Activated naive CD4-positive, alpha-beta T cell treated with anti-CD3 and anti-CD28 coated beads, Interleukin-2, amount 50 U/mL, for 24 hours (primary cell): ENCODE data around the gene ARHGEF17.

ENCODE experiments used
- H3K27ac Mint-ChIP-seq: one replicate; pipeline ENCODE4 v1.8.0; 2021; ENCODE audit warnings: mild to moderate bottlenecking, mixed read lengths
- H3K27me3 Mint-ChIP-seq: one replicate; pipeline ENCODE4 v1.8.0; 2021; ENCODE audit warnings: mixed read lengths
- H3K36me3 Mint-ChIP-seq: one replicate; pipeline ENCODE4 v1.8.0; 2021; ENCODE audit warnings: mixed read lengths
- H3K4me1 Mint-ChIP-seq: one replicate; pipeline ENCODE4 v1.8.0; 2021; ENCODE audit warnings: mixed read lengths
- H3K4me3 Mint-ChIP-seq: one replicate; pipeline ENCODE4 v1.8.0; 2021; ENCODE audit warnings: mild to moderate bottlenecking, mixed read lengths
- H3K9me3 Mint-ChIP-seq: one replicate; pipeline ENCODE4 v1.8.0; 2021; ENCODE audit warnings: mixed read lengths

ARHGEF17 gene

DNA sequence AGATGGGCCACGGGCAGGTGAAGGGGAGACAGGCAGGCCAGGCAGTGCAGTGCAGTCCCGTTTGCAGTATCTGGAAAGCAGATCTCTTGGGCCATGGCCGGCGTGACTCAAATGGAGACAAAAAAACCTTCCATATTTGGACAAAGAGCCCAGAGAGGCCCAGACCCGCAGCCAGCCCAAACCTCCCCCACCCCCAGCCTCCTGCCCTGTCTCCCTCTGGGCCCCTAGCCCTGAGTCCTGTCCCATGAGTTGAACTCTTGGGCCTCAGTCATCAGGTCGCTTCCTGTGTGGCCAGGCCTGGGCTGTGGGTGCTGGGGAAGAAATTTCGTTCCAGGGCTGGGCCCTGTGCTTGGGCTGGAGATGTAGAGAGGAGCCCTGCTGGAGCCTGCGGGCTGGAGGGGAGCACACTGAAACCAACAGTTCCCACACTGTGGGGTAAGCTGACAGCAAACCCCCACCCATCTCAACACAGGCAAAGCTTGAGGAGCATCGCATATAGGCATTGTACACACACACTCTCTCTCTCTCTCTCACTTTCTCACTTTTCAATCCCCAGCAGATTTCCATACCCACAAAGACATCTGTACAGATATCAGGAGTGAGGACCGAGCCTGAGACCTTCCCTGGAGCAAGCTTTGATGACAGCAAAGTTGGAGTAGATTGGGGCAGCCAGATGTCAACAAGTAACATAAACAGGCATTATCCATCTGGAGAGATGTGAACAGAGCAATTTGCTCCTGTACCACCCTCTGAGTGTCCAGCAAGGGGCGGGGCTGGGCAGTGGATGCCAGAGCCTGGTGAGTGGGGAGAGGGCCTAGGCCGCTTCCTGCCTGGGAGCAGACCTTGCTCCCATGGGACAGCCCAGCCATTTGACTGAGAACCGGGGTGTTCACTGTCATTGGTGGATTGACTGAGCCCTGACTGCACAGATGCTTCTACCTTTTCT, 17.2 kb downstream of the ARHGEF17 start:
- Mint-ChIP-seq H3K36me3 (no peaks in the 10 kb centered on the region), H3K9me3 (no peaks in the 10 kb centered on the region), H3K27me3 (no peaks in the 10 kb centered on the region), H3K4me3 (no peak overlapping the region), H3K27ac (no peak overlapping the region), H3K4me1 (peaks cover 9% of the 10 kb centered on the region)

DNA sequence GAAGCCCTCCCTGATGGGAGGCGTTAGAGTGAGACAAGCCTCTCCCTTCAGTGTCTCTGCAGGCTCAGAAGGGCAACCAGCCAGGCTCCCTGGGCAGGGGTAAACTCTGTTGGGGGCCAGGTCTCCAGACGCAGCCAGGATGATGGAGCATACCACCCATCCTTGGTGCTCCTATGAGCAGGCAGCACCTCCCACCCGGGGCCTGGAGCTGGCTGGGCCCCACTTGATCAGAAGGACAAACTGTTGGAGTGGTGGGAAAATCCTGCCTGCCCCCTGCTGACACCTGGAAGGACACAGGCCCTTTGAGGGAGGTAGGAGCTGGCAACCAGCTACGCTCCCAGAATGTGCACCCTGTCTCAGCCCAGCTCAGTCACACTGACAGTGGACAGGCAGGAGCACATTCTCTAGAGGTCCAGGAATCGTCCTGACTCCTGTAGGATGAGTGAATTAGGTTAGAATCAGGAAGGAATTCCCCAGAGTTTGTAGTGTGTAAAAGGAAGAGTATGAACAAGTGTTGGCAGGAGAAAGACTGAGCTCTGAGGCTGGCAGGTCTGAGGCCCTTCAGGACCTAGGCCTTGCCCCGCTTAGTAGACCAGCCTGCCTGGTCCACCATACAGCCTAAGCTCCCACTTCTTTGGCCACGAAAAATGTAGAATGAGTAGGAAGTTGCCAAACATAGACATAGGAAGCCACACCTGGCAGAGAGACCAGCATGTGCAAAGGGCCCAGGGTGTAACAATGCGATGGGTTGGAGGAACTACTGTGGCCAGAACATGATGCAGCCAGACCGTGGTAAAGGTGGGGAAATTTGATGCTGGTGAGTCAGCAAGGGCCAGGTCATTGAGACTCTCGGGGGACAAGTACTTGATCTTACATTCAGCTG, 19.1 kb downstream of the ARHGEF17 start:
- H3K4me3 Mint-ChIP-seq, result no peak overlapping the region
- no peak overlapping the region for H3K27ac Mint-ChIP-seq
- no peaks in the 10 kb centered on the region for H3K9me3 Mint-ChIP-seq
- H3K27me3 Mint-ChIP-seq, result no peaks in the 10 kb centered on the region
- no peaks in the 10 kb centered on the region for H3K36me3 Mint-ChIP-seq
- H3K4me1 Mint-ChIP-seq, result peaks cover 2% of the 10 kb centered on the region

DNA sequence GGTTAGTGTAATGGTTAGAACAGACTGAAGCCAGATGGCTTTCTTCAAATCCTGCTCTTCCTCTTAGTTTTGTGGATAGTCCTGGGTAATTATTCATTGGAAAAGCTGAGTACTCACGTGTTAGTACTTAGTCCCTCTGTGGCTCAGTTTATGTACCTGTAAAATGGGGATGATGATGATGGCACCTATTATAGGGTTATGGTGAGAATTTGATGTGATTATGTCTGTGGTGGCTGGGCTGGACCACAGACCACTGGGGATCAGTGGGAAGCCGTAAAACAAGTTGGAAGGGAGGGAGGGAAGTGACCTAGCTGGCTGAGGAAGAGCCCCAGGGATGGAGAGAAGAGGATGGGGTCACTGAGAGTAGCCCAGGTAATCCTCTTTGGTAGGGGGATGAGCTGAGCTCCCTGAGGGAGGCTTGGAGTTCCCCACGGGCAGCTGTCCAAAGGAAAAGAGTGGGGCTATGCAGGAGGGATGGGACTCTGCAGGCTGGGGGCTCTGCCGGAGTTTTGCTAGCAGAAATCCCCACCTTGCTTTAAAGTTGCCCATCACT, 19.8 kb downstream of the ARHGEF17 start:
- Mint-ChIP-seq H3K27ac (no peak overlapping the region), H3K4me1 (no peaks in the 10 kb centered on the region), H3K4me3 (no peak overlapping the region), H3K9me3 (no peaks in the 10 kb centered on the region), H3K36me3 (no peaks in the 10 kb centered on the region), H3K27me3 (no peaks in the 10 kb centered on the region)

DNA sequence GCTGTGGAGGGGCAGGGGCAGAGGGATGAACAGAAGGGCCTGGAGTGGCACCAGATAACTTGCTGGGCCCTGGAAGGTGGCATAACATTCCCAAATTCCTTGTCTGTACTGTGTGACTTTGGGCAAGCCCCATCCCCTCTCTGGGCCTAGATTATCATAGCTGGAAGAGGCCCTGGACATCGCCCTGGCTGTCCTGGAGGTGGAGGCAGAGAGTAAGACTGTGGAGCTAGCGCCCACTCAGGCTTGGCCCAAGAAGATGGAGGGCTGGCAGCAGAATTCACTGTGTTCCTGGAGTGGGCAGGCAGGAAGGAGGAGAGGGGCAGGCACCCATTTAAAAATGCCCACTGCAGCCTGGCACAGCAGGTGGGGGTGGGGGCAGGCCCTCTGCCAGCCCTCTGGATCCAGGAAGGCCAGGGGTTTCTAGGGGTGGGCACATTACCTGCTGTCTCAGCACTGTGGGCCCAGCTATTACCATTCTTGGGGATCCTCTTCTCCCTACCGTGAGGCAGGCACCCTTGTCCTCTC, 22.6 kb downstream of the ARHGEF17 start:
- no peaks in the 10 kb centered on the region for H3K27me3 Mint-ChIP-seq
- H3K4me3 Mint-ChIP-seq, result no peak overlapping the region
- no peaks in the 10 kb centered on the region for H3K36me3 Mint-ChIP-seq
- no peaks in the 10 kb centered on the region for H3K4me1 Mint-ChIP-seq
- H3K9me3 Mint-ChIP-seq, result no peaks in the 10 kb centered on the region
- no peak overlapping the region for H3K27ac Mint-ChIP-seq

DNA sequence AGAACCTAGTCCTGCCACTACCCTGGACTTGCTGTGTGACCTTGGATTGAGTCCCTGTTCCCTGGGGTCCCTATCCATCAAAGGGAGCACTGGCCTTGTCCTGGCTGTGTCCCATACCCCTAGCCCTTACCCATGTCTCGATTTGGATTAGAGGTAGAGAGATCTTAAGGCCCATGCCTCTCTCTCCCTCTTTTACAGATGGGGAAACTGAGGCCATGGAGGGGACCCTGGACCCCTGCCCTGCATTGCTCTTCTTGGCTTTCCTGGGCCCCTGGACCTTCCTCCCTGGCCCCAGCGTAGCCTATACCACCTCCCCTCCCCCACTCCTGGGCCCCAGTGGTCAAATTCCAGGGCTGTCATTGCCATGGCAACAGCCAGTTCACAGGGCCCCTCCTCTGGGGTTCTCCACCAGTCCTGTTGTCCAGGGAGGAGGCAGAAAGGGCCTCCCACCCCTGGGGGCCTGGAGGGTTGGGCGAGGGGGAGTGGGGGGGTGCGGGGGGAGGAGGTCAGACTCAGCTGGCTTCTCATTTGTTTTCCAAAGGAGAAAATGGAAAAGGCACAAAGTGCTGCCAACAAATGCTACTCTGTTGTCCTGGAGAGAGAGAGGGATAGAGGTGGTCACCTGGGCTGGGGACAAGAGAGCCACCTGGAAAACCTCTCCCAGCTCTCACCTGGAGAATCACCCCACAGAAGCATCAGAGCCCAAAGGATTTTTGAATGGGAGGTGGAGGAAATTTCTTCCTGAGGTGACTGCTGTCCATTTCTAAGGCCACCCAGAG, 23.3 kb downstream of the ARHGEF17 start:
- no peak overlapping the region for H3K4me3 Mint-ChIP-seq
- no peaks in the 10 kb centered on the region for H3K9me3 Mint-ChIP-seq
- no peaks in the 10 kb centered on the region for H3K27me3 Mint-ChIP-seq
- H3K27ac Mint-ChIP-seq, result no peak overlapping the region
- H3K36me3 Mint-ChIP-seq, result no peaks in the 10 kb centered on the region
- H3K4me1 Mint-ChIP-seq, result no peaks in the 10 kb centered on the region

DNA sequence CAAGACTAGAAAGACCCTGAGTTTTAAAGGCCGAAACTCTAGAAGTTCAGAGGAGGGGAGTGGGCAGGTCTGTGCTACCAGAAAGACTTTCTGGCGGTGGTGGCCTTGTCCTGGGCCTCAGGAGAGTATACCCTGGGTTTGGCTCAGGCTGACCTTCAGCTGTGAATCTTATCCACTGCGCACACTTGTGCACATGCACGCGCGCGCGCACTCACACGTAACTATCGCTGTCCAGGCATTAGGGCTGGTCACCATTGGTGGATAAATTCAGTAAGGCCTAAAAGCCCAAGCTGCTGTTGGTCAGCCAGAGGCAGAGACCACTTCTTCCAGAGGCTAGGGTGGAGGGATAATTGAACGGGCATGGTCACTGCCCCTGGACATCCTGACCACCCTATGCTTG, 25.1 kb downstream of the ARHGEF17 start:
- H3K27me3 Mint-ChIP-seq, result no peaks in the 10 kb centered on the region
- H3K4me3 Mint-ChIP-seq, result no peak overlapping the region
- H3K27ac Mint-ChIP-seq, result no peak overlapping the region
- no peaks in the 10 kb centered on the region for H3K36me3 Mint-ChIP-seq
- H3K4me1 Mint-ChIP-seq, result no peaks in the 10 kb centered on the region
- H3K9me3 Mint-ChIP-seq, result no peaks in the 10 kb centered on the region

DNA sequence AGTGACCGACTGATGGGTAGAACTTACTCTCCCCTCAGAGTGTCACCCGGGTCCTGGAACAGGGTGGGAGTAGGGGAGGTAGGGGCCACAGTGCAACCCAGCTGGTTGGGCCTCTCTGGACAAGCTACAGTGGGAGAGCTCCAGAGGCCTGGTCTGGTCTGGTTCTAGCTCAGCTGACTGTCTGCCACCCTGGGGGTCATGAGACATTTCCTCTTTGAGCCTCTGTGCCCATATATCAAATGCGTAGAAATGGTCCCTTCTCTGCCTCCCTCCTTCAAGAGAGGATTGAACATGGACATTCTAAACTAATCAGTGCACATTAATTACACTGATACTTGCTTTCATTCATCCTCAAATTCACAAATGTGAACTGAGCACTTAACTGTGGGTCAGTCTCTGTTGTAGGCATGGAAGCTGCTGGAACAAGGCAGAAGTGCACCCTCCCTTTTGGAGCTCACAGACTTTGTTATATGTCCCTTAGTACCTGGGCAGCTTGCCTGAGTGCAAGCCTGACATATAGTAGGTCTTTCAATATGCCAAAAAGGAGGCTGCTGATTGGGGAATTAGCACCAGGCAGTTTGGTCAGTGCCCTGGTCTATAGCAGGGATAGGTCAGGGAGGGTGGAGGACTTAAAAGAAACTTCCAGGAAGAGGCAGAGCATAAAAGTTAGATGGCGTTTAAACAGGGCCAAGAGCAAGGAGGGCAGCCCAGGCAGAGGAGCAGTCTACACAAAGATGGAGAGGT, 25.7 kb downstream of the ARHGEF17 start:
- Mint-ChIP-seq H3K36me3 (no peaks in the 10 kb centered on the region), H3K27ac (no peak overlapping the region), H3K4me1 (no peaks in the 10 kb centered on the region), H3K27me3 (no peaks in the 10 kb centered on the region), H3K9me3 (no peaks in the 10 kb centered on the region), H3K4me3 (no peak overlapping the region)

DNA sequence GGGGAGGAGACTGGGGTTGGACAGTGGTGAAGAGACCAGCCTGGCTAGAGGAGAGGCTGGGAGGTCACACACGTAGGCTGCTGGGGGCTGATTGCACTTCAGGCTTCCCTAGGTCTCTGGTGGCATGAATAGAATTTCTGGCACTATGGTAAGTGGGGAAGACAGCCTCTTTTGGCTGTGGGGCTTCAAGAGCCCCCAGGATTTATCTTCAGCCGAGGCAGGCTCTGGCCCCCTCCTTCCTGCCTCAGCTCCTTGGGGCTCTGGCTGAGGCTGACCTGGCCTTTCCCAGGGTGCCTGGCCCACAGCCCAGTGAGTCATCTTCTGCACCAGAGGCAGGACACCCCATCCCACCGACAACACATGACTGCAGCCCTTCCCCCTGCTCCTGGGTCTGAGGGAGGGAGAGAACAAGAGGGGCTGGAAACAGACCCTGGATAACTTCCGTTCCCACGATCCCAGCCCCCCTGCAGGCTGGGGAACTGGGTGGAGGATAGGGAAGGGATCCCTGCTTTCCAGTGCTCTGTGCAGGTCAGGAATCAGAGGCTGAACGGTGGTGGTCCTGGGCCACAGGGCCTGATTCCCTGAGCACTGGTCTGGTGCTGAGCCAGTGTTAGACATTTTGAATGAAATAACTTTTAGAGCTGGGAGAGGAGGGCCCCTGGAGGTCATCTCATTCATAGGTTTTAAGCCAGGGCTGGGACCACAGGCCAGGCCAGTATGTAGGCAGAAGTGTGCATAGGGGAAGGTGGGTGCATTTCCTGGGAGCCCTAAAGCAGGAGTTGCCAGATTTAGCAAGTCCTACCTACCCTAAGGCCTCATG, 26.5 kb downstream of the ARHGEF17 start:
- H3K27me3 Mint-ChIP-seq, result no peaks in the 10 kb centered on the region
- no peak overlapping the region for H3K27ac Mint-ChIP-seq
- no peaks in the 10 kb centered on the region for H3K4me1 Mint-ChIP-seq
- H3K4me3 Mint-ChIP-seq, result no peak overlapping the region
- no peaks in the 10 kb centered on the region for H3K9me3 Mint-ChIP-seq
- H3K36me3 Mint-ChIP-seq, result no peaks in the 10 kb centered on the region

DNA sequence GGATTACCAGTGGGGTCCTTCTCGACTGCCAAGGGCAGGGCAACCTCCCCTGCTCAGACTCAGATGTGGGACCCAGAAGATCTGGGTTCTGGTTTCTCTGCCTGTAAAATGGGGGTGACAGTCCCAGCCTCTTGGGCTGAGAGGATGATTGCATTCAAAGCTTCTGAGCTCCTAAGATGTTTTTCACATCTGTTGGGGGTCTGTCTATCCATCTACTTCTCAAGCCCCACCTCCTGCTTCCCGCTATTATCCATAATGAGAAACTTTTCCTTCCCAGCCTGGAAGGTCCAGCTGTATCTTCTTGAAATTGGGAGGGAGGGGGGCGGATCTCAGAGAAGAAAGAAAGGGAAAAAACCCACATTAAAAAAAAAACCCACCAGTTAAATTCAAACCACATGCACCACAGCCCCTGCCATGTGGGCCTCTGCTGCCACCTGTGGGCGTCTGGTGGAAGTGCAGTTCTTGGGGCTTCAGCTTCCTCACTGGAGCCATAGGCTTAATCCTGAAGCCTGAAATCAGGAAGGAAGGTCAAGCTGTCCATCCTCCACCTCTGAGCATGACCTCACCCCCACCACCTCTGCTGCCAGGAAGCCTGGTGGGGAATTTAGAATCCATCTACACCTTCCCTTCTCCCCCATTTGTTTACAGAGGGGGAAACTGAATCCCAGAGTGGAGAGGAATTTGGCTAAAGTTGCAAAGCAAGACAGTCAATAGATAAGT, 27.3 kb downstream of the ARHGEF17 start:
- H3K9me3 Mint-ChIP-seq, result no peaks in the 10 kb centered on the region
- no peaks in the 10 kb centered on the region for H3K36me3 Mint-ChIP-seq
- H3K27me3 Mint-ChIP-seq, result no peaks in the 10 kb centered on the region
- no peaks in the 10 kb centered on the region for H3K4me1 Mint-ChIP-seq
- no peak overlapping the region for H3K27ac Mint-ChIP-seq
- no peak overlapping the region for H3K4me3 Mint-ChIP-seq

DNA sequence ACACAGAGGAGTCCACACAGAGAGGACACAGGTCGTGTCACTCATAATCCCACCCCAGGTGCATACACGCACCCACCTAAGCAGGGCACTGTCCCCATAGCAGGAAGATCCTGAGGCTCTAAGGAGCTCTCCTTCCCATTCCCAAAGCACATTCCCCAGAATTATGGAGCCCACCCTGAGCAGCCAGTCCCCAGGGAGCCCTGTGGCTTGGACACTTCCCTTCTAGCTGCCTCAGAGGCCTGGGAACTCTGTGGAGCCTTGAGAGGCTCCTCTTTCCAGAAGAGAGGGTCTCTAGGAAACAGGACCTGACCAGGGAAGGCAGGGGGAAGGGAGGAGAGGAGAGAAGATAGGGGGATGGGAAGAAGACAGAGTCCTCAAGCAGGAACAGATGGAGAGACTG, 29.8 kb downstream of the ARHGEF17 start:
- no peaks in the 10 kb centered on the region for H3K36me3 Mint-ChIP-seq
- H3K27ac Mint-ChIP-seq, result no peak overlapping the region

DNA sequence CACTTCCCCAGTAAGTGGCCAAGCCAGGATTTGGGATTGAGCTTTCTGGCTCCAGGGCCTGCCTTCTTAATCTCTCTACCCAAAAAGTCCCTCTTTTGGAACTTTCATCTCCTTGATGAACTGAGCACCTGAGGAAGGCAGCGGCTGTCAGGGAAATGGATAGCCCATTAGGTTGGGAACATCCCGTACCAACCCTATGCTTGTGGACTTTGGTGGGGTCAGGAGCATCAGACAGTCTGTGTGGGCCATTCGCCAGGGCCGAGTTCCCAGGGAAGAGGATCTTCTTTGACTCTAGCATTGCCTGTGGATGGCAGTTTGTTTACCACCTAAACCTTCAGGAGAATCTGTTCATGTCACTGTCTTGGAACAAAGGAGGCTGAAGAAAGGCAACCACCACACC, 30.2 kb downstream of the ARHGEF17 start:
- H3K4me3 Mint-ChIP-seq, result no peak overlapping the region
- no peak overlapping the region for H3K27ac Mint-ChIP-seq
- H3K4me1 Mint-ChIP-seq, result no peaks in the 10 kb centered on the region
- no peaks in the 10 kb centered on the region for H3K27me3 Mint-ChIP-seq
- H3K9me3 Mint-ChIP-seq, result no peaks in the 10 kb centered on the region
- H3K36me3 Mint-ChIP-seq, result no peaks in the 10 kb centered on the region

More for the DNA sequence above, 29.8 kb downstream of the ARHGEF17 start:
- H3K4me1 Mint-ChIP-seq, result no peaks in the 10 kb centered on the region
- no peaks in the 10 kb centered on the region for H3K27me3 Mint-ChIP-seq
- no peaks in the 10 kb centered on the region for H3K9me3 Mint-ChIP-seq
- no peak overlapping the region for H3K4me3 Mint-ChIP-seq

DNA sequence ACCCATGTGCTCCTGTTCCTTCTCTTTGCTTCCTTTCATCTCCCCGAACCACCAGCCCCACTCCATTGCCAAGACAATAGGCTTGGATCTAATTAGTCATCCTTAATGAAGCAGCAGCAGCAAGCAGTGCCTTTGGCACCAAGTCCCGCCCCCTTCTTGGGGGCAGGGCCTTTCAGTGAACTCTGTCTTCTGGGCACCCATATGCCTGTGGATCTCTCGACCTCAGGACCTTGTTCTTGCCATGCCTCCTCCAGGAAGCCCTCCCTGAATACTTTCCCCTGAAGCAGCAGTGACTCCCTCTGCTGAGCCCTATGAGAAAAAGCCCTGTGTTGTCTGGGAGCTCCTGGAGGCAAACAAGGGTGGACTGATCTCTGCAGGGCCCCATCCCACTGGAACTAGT, 32.1 kb downstream of the ARHGEF17 start:
- Mint-ChIP-seq H3K36me3 (no peaks in the 10 kb centered on the region), H3K4me1 (no peaks in the 10 kb centered on the region), H3K27ac (no peak overlapping the region), H3K9me3 (no peaks in the 10 kb centered on the region), H3K27me3 (no peaks in the 10 kb centered on the region), H3K4me3 (no peak overlapping the region)

DNA sequence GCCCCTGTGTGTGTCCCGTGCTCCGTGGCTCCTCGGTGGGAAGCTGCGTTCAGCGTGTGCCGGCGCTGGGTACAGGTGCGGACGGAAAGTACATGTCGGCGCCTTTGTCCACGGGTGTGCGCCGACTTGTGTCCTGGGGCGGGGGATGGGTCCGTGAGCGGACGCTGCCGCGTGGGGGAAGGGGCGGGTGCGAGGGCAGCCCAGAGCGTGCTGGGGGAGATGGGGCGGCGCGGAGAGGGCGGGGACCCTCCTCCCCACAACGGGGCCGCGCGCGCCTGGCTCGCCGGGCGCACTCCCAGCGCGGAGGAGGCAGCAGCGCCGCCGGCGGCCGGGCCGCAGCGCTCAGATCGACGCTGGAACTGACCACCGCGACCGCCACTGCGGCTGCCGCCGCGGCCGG, 34.6 kb downstream of the ARHGEF17 start:
- no peaks in the 10 kb centered on the region for H3K27me3 Mint-ChIP-seq
- no peaks in the 10 kb centered on the region for H3K4me1 Mint-ChIP-seq
- H3K27ac Mint-ChIP-seq, result no peak overlapping the region
- H3K4me3 Mint-ChIP-seq, result no peak overlapping the region
- no peaks in the 10 kb centered on the region for H3K9me3 Mint-ChIP-seq
- H3K36me3 Mint-ChIP-seq, result no peaks in the 10 kb centered on the region
